SK-N-DZ (cell line): ENCODE data around the gene DNAJC5.

Source experiments
- DNase-seq: peaks from one replicate; pipeline ENCODE4 v3.0.0-alpha.2; 2015; ENCODE audit warnings: low spot score

DNAJC5 gene

GRCh38 chr20:63884506-63885263 lies 10.2 kb upstream of the DNAJC5 start:
- DNase-seq = no peak

- DNase-seq = no peak
Measured at GRCh38 chr20:63885264-63886053, 9.5 kb upstream of the DNAJC5 start.

GRCh38 chr20:63886054-63886419 lies 8.9 kb upstream of the DNAJC5 start:
- DNase-seq = no peak

GRCh38 chr20:63886921-63887320 lies 8.0 kb upstream of the DNAJC5 start:
- DNase-seq = no peak

DNA sequence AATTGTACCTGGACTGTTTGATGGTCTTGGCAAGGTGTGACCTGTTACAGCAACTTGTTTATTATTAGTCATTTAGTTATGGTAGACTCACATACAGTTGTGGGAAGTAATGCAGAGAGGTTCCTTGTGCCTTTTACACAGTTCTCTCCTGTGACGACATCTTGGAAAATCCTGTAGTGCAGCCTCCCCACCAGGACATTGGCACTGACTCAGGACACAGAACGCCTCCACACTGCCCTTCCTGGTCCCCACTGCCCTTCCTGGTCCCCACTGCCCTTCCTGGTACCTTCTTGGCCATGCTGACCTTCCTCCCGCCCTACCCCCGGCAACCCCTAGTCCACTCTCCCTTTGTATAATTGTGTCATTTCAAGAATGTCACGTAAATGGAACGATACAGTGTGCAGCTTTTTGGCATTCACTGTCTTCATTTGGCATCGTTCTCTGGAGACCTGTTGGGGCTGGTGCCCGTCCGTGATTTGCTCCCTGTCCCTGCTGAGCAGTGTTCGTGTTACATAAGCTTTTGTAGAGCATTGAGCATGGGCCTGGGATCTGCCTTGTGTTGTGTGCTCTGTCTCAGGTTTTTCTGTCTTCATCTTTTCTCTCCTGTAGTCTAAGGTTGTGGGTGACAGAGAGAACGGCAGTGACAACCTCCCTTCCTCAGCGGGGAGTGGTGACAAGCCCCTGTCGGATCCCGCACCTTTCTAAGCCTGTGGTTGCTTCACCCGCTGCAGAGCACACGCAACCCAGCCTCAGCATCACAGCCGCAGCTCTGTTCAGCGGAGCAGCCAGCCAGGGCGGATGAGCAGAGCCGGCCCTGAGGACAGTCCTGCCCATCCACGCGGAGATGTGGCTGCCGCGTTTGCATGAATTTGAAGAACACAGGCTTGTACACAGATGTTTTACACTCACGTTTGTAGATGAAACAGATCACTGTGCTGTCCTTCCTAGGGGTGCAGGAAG lies 5.4 kb upstream of the DNAJC5 start:
- DNase-seq = no peak

GRCh38 chr20:63890201-63890576 lies 4.7 kb upstream of the DNAJC5 start:
- no peak for DNase-seq

DNA sequence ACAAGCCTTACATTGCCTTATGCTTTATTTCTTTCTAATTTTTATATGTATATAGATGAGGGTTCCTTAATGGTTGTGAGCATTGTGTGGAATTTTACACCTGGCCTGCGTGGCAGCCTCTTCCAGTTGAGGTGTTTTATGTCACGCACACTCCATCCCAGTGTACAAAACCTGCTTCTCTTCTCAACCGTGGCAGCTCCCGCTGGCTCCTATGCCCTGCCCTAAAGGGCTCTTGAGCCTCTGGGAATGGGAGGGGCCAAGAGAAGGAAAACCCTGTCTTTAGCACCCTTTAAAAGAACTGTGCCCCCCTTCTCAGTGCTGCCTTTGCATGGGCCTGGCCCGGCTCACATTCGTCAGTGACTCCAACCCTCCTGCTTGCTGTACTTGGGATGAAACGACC lies 4.3 kb upstream of the DNAJC5 start:
- DNase-seq = no peak

GRCh38 chr20:63891061-63892002 lies 3.6 kb upstream of the DNAJC5 start:
- DNase-seq = no peak

DNA sequence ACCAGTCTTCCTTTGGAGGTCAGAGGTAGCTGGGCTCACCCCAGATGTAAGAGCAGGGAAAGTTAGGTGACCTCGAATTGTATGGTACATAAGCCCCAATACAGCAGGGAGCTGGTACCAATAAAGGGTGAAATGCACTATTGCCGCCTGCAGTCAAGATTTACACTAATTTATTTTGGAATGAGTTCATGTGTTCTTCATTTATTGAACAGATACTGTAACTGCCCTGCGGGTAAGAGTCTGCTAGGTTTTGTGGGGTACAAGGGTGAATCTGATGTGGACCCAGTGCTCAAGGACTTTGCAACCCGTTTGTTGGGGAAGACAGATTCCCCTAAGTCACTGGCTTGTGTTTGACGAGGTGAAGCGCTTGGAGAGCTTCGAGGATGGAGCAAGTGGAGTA lies 2.5 kb upstream of the DNAJC5 start:
- DNase-seq = no peak

DNA sequence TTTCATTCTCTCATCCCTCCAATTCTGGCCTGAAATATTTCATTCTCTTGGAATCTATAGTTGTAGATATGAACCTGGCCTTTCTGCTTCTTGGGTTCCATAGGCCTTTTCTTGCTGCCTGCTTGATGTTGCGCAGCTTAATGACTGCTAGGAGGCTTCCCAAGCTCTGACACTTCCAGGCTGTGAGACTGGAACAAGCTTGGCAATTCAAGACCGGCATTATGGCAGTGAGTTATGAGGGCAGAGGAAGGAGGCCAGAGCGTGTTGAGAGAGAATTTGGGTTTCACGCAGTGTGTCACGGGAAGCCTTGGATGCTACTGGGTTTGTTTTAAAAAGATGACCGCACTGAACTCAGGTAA lies 948 bp upstream of the DNAJC5 start:
- DNase-seq = no peak

DNA sequence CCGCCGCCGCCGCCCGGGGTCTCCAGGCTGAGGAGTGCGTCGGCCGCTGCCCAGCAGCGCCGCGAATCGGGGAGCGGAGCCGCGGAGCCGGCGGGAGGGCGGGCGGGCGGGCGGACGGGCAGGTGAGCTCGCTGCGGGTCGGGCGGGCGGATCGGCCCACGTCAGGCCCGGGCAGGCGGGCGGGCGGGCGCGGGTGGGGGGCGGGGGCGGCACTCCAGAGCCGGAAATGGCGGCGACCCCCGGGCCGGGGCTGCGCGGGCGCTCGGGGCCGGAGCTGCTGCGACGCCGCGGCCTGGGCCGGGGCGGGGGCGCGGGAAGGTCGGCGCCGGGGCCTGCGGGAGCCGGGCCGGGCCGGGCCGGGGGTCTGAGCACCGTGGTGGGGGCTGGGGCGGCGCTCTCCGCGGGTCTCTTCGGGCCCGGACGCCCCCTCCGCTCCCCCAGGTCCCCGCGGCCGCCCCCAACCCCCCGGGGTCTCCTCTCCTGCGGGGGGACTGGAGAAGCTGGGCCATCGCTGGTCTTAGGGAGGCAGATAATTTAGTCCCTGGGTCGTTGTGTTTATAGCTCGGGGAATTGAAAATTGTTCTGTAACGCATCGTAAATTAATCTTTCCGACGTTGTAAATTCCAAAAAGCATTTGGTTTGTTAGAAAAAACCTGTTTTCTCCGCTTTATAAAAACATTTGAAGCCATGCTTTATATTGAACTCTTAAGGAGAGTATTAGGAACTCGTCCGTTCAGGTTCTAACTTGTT lies 451 bp downstream of the DNAJC5 start:
- no peak for DNase-seq

- DNase-seq = no peak
Measured at GRCh38 chr20:63895952-63896263, 982 bp downstream of the DNAJC5 start.

DNA sequence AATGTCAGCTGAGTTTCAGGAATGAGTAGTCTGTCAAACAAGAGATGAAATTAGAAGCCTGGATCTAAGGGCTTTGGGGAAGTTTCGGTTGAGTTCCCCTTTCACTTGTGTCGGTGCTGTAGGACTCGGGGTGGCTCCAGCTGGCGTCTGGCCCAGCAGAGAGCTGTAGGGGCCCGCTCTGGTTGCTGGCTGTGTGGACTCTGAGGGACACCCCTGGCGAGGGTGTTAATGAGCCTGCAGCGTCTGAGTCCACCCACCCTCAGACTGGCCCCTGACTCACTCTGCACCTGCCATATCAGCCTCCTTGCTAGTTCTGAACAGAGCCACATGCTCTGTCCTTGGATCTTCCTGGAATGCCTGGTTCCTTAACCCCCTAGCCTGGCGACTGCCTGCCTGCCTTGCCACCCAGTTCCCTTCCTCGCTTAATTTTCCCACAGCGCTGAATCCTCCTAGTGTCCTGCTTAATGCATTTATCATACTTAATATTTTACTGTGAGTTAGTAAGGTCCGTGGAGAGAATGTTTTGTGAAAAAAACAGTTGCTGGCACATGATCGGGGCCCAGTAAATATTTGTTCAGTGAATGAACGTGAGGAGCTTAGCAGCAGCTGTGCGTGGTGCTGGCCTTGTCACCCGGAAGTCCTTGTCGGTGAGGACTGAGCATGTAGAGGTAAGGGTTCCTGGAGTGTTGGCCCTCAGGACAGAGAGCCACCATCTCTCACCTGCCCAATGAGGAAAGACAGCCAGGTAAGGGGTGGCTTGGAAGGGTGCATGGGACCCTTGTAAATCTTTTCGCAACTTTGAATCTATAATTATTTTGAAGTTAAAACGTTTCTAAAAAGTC lies 1.6 kb downstream of the DNAJC5 start:
- no peak for DNase-seq

GRCh38 chr20:63897978-63898561 lies 3.1 kb downstream of the DNAJC5 start:
- no peak for DNase-seq

DNA sequence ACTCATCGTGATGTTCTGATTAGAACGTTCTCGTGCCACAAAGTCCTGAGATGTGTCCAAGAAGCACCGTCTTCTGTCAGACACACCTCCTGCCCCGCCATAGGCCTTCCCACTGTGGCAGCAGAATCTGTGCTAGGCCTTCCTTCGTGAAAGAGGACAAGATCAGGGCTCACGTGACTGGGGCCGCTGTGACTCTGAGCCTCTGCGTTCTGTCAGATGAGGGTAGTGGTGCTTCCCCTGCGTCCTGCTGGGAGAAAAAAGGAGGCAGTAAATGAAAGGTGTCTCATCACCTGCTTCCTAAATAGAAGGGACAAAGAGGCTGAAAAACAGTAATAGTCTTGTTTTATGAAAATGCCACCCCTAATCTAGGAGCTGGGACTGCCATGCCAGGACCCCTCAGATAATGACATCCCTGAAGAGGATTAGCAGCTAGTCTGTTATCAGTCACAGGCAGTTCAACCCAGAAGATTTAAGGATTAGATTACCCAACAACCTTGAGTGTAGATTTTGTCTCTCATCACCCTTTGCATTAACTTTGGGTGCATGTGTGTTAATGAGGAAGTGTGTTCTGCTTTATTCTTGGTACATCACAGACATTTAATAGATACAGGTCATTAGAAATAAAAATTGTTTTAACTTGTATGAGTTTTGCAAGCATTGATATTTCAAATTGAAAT lies 4.1 kb downstream of the DNAJC5 start:
- no peak for DNase-seq

DNA sequence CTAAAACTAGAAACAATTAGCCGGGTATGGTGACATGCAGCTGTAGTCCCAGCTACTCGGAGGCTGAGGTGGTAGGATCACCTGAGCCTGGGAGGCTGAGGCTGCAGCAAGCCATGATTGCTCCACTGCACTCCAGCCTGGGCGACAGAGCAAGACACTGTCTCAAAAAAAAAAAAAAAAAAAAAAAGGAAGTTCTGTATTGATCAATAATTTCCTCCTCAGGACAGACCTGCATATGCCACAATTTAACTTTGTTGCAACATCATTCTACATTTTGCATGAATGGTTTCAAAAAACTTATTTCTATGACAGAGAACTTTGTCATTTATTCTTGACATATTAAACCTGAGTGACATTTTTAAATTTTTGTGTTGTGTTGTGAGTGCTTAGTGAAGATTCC lies 5.5 kb downstream of the DNAJC5 start:
- no peak for DNase-seq

DNA sequence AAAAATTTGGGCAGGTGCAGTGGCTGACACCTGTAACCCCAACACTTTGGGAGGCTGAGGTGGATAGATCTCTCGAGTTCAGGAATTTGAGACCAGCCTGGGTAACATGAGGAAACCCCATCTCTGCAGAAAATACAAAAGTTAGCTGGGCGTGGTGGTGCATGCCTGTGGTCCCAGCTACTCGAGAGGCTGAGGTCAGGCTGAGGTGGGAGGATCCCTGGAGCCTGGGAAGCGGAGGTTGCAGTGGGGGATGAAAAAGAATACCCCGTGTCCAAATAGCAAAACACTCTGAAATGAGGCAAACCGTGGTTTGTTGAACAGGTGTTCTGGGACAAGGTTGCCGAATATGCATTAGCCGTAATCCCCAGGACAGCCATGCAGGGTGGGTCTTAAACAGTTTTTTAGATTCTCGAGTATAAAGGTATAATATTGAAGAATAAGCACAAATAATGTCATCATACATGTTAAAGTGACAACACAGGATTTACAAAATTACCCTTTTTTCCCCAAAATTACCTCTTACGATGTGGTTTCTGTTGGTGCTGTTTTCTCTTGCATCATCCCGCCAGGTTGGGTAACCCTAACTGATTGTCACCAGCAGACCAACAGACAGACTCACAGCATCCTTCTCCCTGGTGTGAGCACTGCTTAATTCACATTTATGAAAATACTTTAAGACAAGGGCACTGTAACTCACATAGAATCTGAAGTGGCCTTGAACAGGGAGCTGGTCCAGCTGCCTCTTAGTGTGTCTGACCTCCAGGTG lies 9.1 kb downstream of the DNAJC5 start:
- DNase-seq = no peak
